ENCODE data around the gene IFNA4.

DNA sequence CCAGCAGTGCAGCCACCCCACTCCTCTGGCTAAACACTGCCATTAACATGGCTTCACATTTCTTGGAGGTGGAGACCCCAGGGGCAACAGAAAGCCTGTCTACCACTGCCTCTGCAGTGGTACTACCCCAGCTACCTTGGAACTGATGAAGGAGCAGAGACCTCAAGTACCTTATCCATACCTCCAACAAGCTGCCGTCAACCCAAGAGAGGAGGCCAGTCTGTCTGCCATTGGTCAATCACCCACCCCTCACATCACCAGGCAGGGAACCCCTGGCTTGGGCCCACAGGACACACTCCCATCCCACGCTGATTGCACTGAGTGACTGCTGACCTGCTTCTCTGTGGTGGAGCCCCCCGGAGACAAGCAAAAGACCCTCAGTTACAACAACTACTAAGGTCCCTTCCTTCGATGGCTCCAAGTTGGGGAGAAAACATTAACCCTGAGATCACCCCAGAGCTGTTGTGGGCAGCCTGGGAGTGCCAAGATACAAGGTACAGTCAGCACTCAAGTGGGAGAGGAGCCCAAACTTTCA lies 46.8 kb upstream of the IFNA4 start:
- TF ChIP-seq POLR2A (IDR thresholded peaks at IDR 0.05) = no peak
- TF ChIP-seq CTCF (IDR thresholded peaks at IDR 0.05) = no peak

Data from thyroid gland (tissue), 4 donors.